Endothelial cell of hepatic sinusoid (primary cell): ENCODE data around the gene ACAT2.
"Not testable (repeated sequence)": the region's sequence is repeated elsewhere in the genome, so short reads cannot be mapped to it uniquely, and the experiment has no call there.

Source experiments
- in situ Hi-C: cut with HindIII; loops from 2 replicates; pipeline ENCODE4 v1.10.0; 2017; ENCODE audit warnings: low sequenced_read_pairs

The ACAT2 gene

DNA sequence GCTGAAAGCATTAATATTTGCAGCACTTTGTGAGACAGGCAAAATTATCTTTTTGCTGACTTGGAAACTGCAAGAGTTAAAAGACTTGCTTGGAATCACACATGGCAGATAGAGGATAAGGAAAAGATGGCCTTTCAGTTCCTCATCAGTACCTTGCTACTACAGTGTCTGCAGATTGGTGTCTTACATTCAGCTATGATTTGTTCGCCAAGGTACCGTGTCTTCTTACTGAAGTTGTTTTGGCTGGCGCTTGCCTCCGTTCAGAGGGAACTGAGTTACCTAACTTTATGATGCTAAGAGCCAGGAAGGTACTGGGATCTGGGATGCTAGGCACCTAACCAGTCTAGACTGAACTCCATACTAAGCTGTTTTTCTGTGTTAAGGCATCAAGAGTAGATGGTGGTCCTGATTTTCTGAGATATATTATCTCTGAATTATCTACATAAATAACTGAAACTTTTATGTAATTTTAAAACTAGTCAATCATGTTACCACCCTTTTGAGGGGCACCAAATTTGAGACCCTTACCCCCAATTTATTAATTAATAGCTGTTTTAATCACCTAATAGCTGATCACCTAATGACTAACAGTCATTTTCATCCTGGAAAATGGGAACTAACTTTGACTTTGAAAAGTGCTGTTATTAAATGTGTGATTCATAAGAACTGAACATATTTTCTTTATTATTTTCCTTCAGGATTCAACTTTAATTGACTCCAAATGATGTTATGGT is 32.1 kb upstream of the ACAT2 start:
- in situ Hi-C loops = no loop called here

DNA sequence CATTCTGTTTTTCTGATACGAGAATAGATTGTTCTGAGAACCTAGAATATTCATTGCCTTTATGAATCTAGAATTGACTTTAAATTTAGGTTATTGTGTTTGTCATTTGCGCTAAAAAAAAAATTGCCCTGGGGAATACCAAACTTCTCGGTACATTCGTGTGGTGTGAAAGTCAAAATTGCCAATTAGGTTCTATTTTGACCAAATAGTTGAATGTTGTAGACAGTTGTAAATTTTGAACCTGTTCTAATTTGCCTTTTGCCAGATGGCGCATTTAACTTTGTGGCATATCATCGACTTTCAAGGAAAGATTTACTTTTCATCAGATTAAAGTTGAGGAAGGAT is 31.5 kb upstream of the ACAT2 start:
- in situ Hi-C loops = no loop called here

DNA sequence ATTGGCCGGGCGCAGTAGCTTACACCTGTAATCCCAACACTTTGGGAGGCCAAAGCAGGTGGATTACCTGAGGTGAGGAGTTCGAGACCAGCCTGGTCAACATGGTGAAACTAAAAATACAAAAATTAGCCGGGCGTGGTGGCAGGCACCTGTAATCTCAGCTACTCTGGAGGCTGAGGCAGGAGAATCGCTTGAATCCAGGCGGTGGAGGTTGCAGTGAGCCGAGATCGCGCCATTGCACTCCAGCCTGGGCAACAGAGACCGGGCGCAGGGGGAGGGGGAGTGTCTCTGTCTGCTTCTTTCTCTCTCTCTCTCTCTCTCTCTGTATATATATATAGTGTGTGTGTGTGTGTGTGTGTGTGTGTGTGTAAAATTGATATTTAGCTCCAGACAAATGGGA is 29.3 kb upstream of the ACAT2 start:
- in situ Hi-C loops = not testable (repeated sequence)

- in situ Hi-C loops = not testable (repeated sequence)
These were observed 28.4 kb upstream of the ACAT2 start for GRCh38 chr6:159733395-159733794.

DNA sequence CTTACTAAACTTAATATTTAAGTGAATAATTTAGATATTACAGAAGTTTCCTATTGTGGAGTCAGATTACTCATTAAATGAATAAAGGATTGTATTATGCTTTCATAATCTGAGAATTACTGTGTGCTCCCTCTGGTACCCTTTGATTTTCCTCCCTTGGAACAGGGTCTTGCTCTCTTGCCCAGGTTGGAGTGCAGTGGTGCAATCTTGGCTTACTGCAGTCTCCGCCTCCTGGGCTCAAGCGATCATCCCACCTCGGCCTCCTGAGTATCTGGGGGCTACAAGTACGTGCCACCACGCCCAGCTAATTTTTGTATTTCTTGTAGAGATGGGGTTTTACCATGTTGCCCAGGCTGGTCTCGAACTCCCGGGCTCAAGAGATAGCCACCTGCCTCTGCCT is 24.9 kb upstream of the ACAT2 start:
- in situ Hi-C loops = loop anchor here (5.0 kb wide), 1 partner anchor 45 kb away; no protein-coding TSS in a partner anchor

DNA sequence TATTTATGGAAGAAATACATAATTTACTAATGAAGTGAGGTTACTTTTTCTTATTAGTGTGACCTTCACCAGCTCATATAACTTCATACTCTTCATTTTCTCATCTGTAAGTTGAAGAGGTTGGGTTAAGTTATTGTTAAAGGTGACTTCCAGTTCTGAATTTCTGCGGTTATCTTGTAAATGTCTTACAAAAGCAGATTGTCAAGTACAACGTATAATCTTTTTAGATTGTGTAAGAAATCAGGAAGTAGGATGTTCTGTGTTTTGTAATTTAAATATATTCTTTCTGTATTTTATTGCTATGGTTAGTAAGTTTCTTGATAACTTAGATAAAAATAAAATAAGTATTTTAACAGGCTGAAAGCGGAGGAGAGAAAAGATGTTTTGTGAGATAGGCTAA is 22.5 kb upstream of the ACAT2 start:
- in situ Hi-C loops = loop anchor here (5.0 kb wide), 1 partner anchor 43 kb away; no protein-coding TSS in a partner anchor

- in situ Hi-C loops = no loop called here
These were observed 19.7 kb upstream of the ACAT2 start for GRCh38 chr6:159742165-159742564.

- in situ Hi-C loops = no loop called here
These were observed 16.8 kb upstream of the ACAT2 start for GRCh38 chr6:159745081-159745480.

- in situ Hi-C loops = no loop called here
These were observed 15.1 kb upstream of the ACAT2 start for GRCh38 chr6:159746759-159747158.

GRCh38 chr6:159748127-159748526 is 13.7 kb upstream of the ACAT2 start:
- in situ Hi-C loops = not testable (repeated sequence)

DNA sequence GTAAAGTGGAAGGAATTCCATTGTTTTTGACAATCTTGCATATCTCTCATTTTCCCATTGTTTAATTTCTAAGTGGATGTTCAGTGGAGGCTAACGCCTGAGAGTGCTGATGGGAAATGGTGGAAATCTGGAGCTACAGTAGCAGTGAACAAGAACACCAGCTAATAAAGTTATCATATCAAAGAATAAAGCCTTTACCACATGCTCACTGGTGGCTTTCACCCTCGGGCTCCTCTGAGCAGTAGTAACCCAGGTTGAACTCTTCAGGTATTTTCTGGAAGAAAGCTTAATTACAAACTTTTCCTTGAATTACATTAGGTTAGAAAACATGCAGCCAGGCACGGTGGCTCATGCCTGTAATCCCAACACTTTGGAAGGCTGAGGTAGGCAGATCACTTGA is 10.4 kb upstream of the ACAT2 start:
- in situ Hi-C loops = no loop called here

DNA sequence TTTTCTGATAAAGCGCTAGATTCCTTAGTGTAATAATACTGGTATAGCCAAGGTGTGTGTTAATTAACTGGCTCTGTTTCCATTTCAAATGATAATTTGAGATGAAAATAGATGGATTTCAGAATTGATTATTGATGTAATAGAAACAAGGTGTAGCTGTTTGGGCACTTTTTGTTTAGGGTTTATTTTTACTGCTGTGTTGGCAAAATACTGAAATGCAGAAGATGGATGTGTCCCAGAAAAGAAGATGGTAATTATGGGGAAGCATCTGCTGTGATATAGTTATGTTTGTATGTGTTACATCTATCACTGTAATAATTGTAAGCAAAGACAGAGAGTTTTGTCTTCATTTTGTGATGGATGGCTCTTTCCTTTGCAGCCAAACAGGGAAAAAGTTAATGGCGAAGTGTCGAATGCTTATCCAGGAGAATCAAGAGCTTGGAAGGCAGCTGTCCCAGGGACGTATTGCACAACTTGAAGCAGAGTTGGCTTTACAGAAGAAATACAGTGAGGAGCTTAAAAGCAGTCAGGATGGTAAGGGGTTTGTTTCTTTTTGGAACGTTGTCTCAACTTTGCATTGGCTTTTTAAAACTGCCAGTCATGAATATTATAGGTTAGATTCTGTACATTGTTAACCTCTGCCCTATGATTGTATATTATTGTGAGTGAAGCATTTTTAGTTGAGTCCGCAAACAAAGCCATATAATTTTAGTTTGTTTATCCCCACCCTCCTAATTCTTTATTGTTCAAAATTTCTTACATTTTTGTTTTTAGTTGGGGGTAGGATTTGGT is 8.6 kb upstream of the ACAT2 start:
- in situ Hi-C loops = no loop called here

DNA sequence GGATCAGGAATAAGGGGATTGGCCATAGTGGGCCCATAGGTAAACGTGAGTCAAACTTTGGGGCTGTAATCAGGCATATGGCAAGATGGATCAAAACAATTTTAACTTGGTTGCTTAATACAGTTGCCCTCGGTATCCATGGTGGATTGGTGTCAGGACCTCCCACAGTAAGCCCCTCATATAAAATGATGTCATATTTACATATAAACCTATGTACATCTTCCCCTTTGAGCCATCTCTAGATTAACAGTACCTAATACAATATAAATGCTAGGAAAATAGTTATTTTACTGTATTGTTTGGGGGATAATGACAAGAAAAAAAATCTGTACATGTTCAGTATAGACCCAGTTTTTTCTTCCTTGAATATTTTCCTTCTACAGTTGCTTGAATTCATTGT is 7.4 kb upstream of the ACAT2 start:
- in situ Hi-C loops = no loop called here

GRCh38 chr6:159754959-159755914 is 6.6 kb upstream of the ACAT2 start:
- in situ Hi-C loops = no loop called here

- in situ Hi-C loops = no loop called here
These were observed 5.3 kb upstream of the ACAT2 start for GRCh38 chr6:159756508-159756907.

DNA sequence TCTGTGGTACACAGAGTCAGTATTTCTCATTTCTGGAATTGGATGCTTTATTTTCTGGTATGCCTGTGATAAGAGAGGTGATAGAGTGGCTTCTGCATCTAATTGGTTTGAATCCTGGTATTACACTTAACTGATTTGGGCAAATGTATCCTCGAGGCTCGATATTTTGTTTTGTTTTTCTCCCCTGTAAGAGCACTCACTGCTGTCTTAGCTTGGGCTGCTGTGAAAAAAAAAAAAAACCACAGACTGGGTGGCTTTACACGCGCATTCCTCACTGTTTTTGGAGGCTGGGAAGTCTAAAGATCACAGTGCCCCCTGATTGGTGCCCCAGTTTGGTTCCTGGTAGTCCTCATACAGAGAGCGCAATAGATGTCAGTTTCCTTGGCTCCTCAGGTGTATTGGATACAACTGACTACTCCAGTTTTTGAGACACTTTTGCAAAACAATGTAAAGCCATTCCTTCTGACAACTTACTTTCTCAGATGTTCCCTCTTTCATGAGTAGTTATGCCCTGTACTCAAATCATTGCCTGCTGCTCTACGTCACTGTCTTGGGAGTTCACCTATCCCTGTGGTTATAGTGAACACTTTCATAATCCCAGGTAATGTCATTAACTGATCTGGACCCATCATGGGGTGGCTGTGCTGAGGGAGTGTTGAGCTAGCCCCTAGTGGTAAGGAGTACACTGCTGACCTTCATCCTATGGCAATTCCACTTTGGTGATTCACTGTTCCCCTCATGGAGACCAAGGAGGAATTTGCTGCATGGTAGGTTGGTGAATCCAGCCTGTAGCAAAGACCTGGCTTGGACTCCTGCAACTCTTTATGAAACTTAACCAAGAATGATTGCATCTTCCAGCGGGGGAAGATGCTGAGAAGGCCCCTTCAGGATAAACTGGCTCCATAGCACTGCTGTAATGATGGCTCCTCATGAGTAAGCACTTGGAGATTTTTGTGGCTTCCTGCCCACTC is 3.5 kb upstream of the ACAT2 start:
- in situ Hi-C loops = no loop called here

- in situ Hi-C loops = loop anchor here (5.0 kb wide), 1 partner anchor 67 kb away; the partner anchor contains the start of gene SOD2
These were observed 2.2 kb upstream of the ACAT2 start for GRCh38 chr6:159759645-159760044.

DNA sequence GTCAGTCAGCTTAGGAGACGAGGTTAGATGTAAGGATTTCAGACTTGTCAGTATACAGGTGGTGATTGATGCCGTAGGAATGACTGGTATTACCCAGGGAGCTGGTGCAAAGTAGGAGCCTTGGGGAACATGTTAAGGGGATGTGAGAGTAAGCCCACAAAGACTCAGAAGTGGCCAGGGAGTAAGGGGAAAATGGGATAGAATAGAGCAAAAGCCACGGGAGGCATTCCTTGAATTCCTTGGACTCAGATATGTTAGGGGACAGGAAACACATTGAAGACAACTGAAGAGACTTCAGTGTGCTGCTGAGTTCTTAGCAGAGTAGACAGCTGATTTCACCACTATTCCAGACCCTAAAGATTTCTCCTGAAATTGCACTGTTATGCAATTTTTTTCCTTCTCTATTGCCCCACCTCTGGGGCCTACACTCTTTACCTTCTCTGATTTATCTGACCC is 1.2 kb upstream of the ACAT2 start:
- in situ Hi-C loops = loop anchor here (5.0 kb wide), 1 partner anchor 68 kb away; the partner anchor contains the start of gene SOD2

DNA sequence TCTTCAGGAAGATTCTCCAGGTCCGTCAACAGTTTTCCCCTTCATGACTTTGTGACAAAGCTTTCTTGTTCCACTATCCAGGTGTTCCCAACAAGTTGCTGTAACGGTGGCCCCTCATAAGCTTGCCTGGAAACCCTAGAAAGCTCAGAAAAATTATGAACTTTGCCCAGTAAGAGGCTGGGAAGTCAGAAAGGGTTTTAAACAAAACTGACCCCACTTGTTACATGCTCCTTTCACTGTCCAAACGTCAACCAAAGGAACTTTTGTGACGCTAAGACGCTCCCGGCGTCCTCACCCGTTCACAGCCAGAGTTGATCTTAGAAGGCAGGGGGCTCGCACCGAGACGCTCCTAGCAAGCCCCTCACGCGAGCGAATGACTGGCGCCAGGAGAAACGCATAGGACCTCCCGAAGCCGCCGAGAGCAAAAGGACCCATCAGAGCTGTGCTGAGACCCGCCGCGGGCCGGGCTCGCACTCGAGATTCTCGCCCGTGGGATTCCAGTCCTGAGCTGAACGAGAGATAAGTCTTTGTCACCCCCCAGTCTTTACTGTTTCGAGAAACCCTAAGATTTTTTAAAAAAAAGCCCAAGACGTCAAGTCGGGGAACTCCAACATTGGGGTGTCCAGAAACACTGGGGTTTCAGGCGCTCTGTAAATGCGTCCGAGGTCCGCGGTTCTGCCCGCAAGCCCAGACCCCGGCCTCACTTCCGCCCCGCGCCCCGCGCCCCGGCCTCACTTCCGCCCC is 544 bp upstream of the ACAT2 start:
- in situ Hi-C loops = loop anchor here (5.0 kb wide), 1 partner anchor 69 kb away; the partner anchor contains the start of gene SOD2
